ENCODE data around the gene ZSCAN32. TPM values are rescaled to one million over a fixed set of nuclear protein-coding genes. Genes with fewer than 3 reads are reported as not detected.

ZSCAN32 gene
- total RNA-seq (ENCODE audit: low replicate concordance), result 12.4 and 15.0 TPM in 2 replicates
- long read RNA-seq, transcript ZSCAN32-202 (7 exons, 3,173 nt), result major isoform, 11 of 46 reads
- long read RNA-seq, partial matches to known transcripts, result 7 of 46 reads
- long read RNA-seq, other reads (novel, unspliced or antisense), result 20 of 46 reads

- peaks cover 10% of the 10 kb centered on the region for H3K4me1 Mint-ChIP-seq (ENCODE audit: unreplicated experiment)
- peak; percentile 99 for DNase-seq (ENCODE audit: extremely low spot score, unreplicated experiment)
- no peaks in the 10 kb centered on the region for H3K27me3 Mint-ChIP-seq
- H3K36me3 Mint-ChIP-seq, result peaks cover 63% of the 10 kb centered on the region
- H3K9me3 Mint-ChIP-seq, result peaks cover 26% of the 10 kb centered on the region
- peak within 1 kb of the TSS; percentile 91 for H3K27ac Mint-ChIP-seq
- peak within 1 kb of the TSS; percentile 95 for H3K4me3 Mint-ChIP-seq
- no peak for TF ChIP-seq CTCF (conservative IDR thresholded peaks at IDR 0.05)
These were observed at the start of gene ZSCAN32, which contains the start of gene ZNF174 for GRCh38 chr16:3400779-3401688. Gene ZSCAN32 (minus strand): TSS chr16:3401004. CDS start chr16:3397557, 3,447 bp downstream. Gene ZNF174 (plus strand): TSS chr16:3401215. CDS start chr16:3402005, 790 bp downstream.

- TF ChIP-seq CTCF (conservative IDR thresholded peaks at IDR 0.05), result no peak
- Mint-ChIP-seq H3K27ac (peak overlapping the region; percentile 93), H3K27me3 (no peaks in the 10 kb centered on the region), H3K4me1 (ENCODE audit: unreplicated experiment) (no peaks in the 10 kb centered on the region), H3K4me3 (peak overlapping the region; percentile 99), H3K36me3 (peaks cover 30% of the 10 kb centered on the region), H3K9me3 (peaks cover 5% of the 10 kb centered on the region)
- DNase-seq (ENCODE audit: extremely low spot score, unreplicated experiment), result no peak
These were observed 43.2 kb upstream of the ZSCAN32 start for GRCh38 chr16:3444032-3444388.

- Mint-ChIP-seq H3K9me3 (peaks cover 5% of the 10 kb centered on the region), H3K4me3 (peak within 1 kb of the TSS; percentile 99), H3K4me1 (ENCODE audit: unreplicated experiment) (no peaks in the 10 kb centered on the region), H3K27ac (peak within 1 kb of the TSS; percentile 93), H3K36me3 (peaks cover 30% of the 10 kb centered on the region), H3K27me3 (no peaks in the 10 kb centered on the region)
- peak; percentile 82 for DNase-seq (ENCODE audit: extremely low spot score, unreplicated experiment)
- no peak for TF ChIP-seq CTCF (conservative IDR thresholded peaks at IDR 0.05)
These were observed 42.6 kb upstream of the ZSCAN32 start, which contains the start of the genes NAA60 and ZNF597 for GRCh38 chr16:3443108-3444031. Gene NAA60 (plus strand): TSS chr16:3443680. CDS start chr16:3476228, 32,548 bp downstream. Gene ZNF597 (minus strand): TSS chr16:3443504. CDS start chr16:3443153, 351 bp downstream.

- Mint-ChIP-seq H3K9me3 (peaks cover 5% of the 10 kb centered on the region), H3K36me3 (peaks cover 18% of the 10 kb centered on the region), H3K4me1 (ENCODE audit: unreplicated experiment) (no peaks in the 10 kb centered on the region), H3K27ac (no peak overlapping the region), H3K27me3 (peaks cover 4% of the 10 kb centered on the region), H3K4me3 (no peak overlapping the region)
- DNase-seq (ENCODE audit: extremely low spot score, unreplicated experiment), result no peak
- TF ChIP-seq CTCF (conservative IDR thresholded peaks at IDR 0.05), result no peak
These were observed 38.8 kb upstream of the ZSCAN32 start for GRCh38 chr16:3439637-3440036.

- no peak for DNase-seq (ENCODE audit: extremely low spot score, unreplicated experiment)
- TF ChIP-seq CTCF (conservative IDR thresholded peaks at IDR 0.05), result no peak
- H3K4me3 Mint-ChIP-seq, result no peak overlapping the region
- peaks cover 7% of the 10 kb centered on the region for H3K27me3 Mint-ChIP-seq
- no peaks in the 10 kb centered on the region for H3K9me3 Mint-ChIP-seq
- H3K36me3 Mint-ChIP-seq, result peaks cover 4% of the 10 kb centered on the region
- no peak overlapping the region for H3K27ac Mint-ChIP-seq
- H3K4me1 Mint-ChIP-seq (ENCODE audit: unreplicated experiment), result peaks cover 3% of the 10 kb centered on the region
These were observed 33.6 kb upstream of the ZSCAN32 start for GRCh38 chr16:3434373-3434772.
